PFSK-1 (cell line): Measurements from ENCODE around the gene PRPF18. TPM values are rescaled to one million over a fixed set of nuclear protein-coding genes. Genes with fewer than 3 reads are reported as not detected.

Experiments used
- FOXP2 ChIP-seq: optimal IDR thresholded peaks from 2 replicates; pipeline ENCODE3; 2011; ENCODE audit warnings: borderline replicate concordance, control low read depth, inconsistent platforms; ENCODE audit not compliant: insufficient read depth; ENCODE audit errors: extremely low read length, extremely low read depth
- POLR2AphosphoS5 ChIP-seq: IDR thresholded peaks from 2 replicates; pipeline ENCODE4 v1.6.1; 2012; ENCODE audit warnings: low read depth, mild to moderate bottlenecking, control low read depth, low read length, moderate library complexity
- SIN3A ChIP-seq: IDR thresholded peaks from 2 replicates; pipeline ENCODE4 v1.6.1; 2012; ENCODE audit warnings: mild to moderate bottlenecking, low read length, moderate library complexity, borderline replicate concordance; ENCODE audit not compliant: insufficient read depth
- TAF1 ChIP-seq: IDR thresholded peaks from 2 replicates; pipeline ENCODE4 v1.6.1; 2012; ENCODE audit warnings: low read length, control low read depth, borderline replicate concordance; ENCODE audit not compliant: insufficient read depth
- polyA plus RNA-seq: library from polyadenylated mRNA; unstranded; fragments of >200 nt; gene quantifications from one replicate; pipeline ENCODE4 v1.2.1, GENCODE V29; 2012; ENCODE audit warnings: low read depth, missing spikeins; ENCODE audit not compliant: insufficient read length
- TF ChIP-seq, protein P1 (sequence below), 2 experiments: IDR thresholded peaks; 2 replicates each; pipeline versions ENCODE4 v1.6.1 to v1.8.0; 2011 to 2012; ENCODE audit warnings: low read depth in 2 of 2, low read length in 2 of 2, control low read depth in 1 of 2, inconsistent platforms in 1 of 2, mild to moderate bottlenecking in 1 of 2, moderate library complexity in 1 of 2; ENCODE audit not compliant: insufficient read depth in 1 of 2

The PRPF18 gene, protein sequence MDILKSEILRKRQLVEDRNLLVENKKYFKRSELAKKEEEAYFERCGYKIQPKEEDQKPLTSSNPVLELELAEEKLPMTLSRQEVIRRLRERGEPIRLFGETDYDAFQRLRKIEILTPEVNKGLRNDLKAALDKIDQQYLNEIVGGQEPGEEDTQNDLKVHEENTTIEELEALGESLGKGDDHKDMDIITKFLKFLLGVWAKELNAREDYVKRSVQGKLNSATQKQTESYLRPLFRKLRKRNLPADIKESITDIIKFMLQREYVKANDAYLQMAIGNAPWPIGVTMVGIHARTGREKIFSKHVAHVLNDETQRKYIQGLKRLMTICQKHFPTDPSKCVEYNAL
- polyA plus RNA-seq, result 13.0 TPM

DNA sequence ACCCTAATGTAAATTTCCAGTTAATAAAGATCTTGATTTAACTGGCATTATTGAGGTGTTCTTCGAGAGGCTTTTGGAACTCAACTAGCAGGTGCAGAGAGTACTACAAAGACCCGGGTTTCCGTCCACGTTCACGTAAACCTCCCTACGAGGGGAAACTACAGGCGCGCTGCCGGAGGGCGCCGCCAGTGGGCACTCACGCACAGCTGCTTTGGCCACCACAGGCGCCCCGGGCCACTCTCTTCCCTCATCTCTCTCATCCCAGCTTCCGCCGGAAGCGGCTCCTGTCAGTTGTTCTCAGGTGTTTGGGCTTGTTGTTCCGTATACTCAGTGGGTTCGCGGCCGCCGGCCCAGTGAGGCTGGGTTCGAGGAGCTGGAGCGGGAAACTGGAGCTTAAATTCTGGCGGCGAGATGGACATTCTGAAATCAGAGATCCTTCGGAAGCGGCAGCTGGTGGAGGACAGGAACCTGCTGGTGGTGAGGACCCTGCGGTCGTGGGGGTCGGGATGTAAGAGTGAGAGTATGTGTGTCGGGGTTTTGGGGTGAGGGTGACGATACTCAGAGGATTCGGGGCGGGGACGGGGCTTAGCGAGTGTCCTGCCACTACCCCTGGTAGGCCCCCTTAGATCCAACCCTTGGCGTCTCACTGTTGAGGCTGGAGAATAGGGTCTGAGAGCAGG lies at the start of gene PRPF18:
TSS of gene PRPF18 (plus strand) at position 290 of the 680 bp plus-strand sequence. CDS start at position 412, 122 bp downstream.
- TF ChIP-seq FOXP2 (peak; percentile 81), TAF1 (peak; percentile 64; the same call in 1 of the 2 replicates), POLR2AphosphoS5 (peak; percentile 72), SIN3A (peak; percentile 73; the same call in 1 of the 2 replicates)
- TF ChIP-seq, protein P1, sequence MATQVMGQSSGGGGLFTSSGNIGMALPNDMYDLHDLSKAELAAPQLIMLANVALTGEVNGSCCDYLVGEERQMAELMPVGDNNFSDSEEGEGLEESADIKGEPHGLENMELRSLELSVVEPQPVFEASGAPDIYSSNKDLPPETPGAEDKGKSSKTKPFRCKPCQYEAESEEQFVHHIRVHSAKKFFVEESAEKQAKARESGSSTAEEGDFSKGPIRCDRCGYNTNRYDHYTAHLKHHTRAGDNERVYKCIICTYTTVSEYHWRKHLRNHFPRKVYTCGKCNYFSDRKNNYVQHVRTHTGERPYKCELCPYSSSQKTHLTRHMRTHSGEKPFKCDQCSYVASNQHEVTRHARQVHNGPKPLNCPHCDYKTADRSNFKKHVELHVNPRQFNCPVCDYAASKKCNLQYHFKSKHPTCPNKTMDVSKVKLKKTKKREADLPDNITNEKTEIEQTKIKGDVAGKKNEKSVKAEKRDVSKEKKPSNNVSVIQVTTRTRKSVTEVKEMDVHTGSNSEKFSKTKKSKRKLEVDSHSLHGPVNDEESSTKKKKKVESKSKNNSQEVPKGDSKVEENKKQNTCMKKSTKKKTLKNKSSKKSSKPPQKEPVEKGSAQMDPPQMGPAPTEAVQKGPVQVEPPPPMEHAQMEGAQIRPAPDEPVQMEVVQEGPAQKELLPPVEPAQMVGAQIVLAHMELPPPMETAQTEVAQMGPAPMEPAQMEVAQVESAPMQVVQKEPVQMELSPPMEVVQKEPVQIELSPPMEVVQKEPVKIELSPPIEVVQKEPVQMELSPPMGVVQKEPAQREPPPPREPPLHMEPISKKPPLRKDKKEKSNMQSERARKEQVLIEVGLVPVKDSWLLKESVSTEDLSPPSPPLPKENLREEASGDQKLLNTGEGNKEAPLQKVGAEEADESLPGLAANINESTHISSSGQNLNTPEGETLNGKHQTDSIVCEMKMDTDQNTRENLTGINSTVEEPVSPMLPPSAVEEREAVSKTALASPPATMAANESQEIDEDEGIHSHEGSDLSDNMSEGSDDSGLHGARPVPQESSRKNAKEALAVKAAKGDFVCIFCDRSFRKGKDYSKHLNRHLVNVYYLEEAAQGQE (IDR thresholded peaks at IDR 0.05; ENCODE audit: insufficient read depth in 1 of 2, low read depth in 2 of 2, low read length in 2 of 2), result 0 out of 4 replicates have a peak, but pooled peaks of 1 of the 2 experiments have one; percentile 22

DNA sequence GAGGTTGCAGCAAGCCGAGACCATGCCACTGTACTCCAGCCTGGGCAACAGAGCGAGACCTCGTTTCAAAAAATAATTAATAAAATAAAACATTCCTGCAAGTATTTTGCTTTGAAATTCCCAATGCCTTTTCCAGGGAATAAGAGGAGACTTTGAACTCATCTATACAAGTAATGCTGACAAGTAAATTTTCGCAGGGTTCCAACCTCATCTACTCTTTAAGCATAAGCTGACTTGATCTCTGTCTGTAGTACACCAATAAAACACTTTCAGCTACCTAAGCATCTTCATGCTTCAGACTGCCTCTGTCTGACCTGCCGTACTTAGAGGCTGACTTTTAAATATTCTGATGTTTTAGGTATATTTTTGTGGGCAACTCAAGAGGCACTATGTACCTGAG lies 44.2 kb upstream of the PRPF18 start:
- TF ChIP-seq, protein P1 (IDR thresholded peaks at IDR 0.05; ENCODE audit: insufficient read depth in 1 of 2, low read depth in 2 of 2, low read length in 2 of 2), result no peak
- no peak for TF ChIP-seq POLR2AphosphoS5
- TF ChIP-seq SIN3A, result no peak
- TF ChIP-seq FOXP2, result no peak

GRCh38 chr10:13550802-13551201 lies 36.0 kb upstream of the PRPF18 start:
- no peak for TF ChIP-seq FOXP2
- TF ChIP-seq, protein P1 (IDR thresholded peaks at IDR 0.05; ENCODE audit: insufficient read depth in 1 of 2, low read depth in 2 of 2, low read length in 2 of 2), result no peak
- TF ChIP-seq SIN3A, result no peak
- no peak for TF ChIP-seq POLR2AphosphoS5
- no peak for TF ChIP-seq TAF1

DNA sequence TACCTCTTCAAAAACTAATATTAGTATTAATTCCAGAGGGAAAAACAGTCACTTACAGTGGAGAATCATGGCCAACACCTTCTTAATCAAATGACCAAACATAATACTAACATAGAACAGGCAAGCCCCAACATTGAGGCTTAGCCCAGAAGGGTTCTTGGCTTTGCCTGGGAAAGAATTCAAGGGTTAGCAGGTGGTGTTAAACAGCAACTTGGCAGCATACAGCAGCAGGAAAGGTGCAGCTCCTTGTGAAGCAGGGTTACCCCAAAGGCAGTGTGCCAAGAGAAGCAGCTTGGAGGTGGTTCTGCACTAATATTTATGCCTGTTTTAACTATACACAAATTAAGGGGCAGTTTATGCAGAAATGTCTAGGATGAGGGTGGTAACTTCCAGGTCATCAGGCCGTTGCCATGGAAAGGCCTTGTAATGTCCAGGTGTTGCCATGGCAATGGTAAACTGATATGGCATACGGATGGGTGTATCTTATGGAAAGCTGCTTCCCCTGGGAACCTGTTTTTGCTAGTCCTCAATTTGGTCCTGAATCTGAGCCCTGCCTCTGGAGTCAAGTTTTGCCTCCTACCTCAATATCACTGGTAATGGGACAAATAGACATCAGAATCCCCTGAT lies 30.8 kb upstream of the PRPF18 start:
- no peak for TF ChIP-seq POLR2AphosphoS5
- TF ChIP-seq, protein P1 (IDR thresholded peaks at IDR 0.05; ENCODE audit: insufficient read depth in 1 of 2, low read depth in 2 of 2, low read length in 2 of 2), result no peak
- no peak for TF ChIP-seq SIN3A
- TF ChIP-seq FOXP2, result no peak
- no peak for TF ChIP-seq TAF1
